Activated naive CD4-positive, alpha-beta T cell treated with Interleukin-2 at 50 U/mL for 16 hours (primary cell): Measurements from ENCODE around the gene CCDC78.

Source experiments
- DNase-seq: peaks from one replicate; pipeline ENCODE4 v3.0.0-alpha.2; 2020

Gene CCDC78

GRCh38 chr16:722835-723633 is 3.2 kb downstream of the CCDC78 start:
- no peak for DNase-seq

DNA sequence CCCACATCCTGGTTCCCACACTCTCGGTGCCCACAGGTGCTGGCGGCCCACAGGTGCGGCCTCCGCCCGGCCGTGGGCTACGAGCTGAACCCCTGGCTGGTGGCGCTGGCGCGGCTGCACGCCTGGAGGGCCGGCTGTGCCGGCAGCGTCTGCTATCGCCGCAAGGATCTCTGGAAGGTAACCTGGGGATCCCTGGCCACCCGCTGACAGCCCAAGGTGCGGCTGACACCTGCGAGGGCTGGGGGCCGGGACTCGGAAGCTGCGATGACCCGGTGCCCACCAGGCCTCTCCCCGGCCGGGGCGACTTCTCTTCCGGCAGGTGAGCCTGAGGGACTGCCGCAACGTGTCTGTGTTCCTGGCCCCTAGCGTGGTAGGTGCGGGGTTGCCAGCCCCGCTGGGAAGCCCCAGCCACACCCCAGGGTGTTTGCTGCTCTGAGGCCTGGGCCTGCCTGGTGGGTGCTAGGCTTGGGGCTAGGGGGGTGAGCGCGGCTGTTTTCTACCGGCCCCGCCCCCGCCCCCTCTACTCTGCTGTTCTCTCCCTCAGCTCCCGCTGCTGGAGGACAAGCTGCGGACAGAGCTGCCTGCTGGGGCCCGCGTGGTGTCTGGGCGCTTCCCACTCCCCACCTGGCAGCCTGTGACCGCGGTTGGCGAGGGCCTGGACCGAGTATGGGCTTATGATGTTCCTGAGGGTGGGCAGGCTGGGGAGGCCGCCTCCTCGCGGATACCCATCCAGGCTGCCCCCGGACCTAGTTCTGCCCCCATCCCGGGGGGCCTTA is 4.3 kb downstream of the CCDC78 start:
- DNase-seq: no peak

DNA sequence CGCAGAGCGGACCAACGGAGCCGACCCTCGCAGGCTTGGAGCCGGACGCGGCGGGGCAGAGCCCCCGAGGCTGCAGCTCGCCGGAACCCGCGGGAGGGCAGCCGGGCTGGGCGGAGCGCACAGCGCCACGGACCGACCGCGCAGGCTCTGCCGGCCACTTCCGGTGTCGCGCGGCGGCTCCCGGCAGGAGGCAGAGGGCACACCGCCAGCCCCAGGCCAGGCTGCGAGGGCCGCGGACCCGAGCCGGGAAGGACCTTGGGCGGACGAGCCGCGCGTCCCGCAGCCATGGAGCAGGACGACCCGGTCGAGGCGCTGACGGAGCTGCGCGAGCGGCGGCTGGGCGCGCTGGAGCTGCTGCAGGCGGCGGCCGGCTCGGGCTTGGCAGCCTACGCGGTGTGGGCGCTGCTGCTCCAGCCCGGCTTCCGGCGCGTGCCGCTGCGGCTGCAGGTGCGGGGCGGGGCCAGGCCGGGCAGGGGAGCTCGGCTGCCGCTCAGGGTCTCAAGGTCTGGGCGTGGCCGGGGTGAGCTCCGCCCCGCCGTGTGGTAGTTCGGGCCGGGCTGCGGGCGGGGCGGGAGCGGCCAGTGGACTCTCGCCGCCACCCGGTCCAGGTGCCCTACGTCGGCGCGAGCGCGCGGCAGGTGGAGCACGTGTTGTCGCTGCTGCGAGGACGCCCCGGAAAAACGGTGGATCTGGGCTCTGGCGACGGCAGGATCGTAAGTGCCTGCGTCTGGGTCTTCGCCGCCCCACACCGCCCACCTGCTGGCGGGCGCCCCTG is 5.1 kb downstream of the CCDC78 start, which contains the start of gene ANTKMT:
Gene ANTKMT, plus strand, starts transcription at position 157 of the 775 bp plus-strand sequence. Its CDS starts 129 bp downstream, at position 286.
- peak; percentile 72 for DNase-seq

- DNase-seq: peak; percentile 35
Measured at GRCh38 chr16:720447-720989, 5.7 kb downstream of the CCDC78 start.

DNA sequence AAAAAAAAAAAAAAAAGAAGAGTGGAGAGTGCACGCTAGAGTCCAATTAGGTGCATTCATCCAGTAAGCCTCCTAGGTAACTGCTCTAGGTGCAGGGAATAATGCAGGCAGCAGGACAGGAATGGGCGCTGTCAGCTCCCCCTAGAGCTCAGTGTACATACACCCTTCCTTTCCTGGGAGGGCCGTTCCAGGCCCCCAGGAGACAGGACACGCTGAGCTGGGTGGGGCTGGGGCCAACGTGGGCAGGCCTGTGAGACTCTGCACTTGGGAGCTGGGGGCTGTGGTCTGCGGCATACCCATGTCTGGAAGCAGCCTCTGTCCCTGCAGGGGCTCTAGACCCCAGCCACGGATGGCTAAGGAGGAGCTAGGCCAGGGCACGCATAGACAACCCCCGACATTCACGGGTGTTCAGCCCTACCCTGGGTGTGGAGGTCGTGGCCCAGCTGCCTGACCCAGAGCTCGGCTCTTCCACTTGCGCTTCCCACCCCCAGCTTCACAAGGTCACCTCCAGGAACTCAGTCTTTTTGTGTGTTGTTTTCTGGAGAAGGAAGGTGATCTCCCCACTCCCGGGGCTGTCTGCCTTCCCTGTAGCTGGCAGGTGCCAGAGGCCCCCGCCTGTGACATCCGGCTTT is 6.3 kb downstream of the CCDC78 start:
- DNase-seq: no peak

- DNase-seq: no peak
Measured at GRCh38 chr16:718922-719321, 7.3 kb downstream of the CCDC78 start.

DNA sequence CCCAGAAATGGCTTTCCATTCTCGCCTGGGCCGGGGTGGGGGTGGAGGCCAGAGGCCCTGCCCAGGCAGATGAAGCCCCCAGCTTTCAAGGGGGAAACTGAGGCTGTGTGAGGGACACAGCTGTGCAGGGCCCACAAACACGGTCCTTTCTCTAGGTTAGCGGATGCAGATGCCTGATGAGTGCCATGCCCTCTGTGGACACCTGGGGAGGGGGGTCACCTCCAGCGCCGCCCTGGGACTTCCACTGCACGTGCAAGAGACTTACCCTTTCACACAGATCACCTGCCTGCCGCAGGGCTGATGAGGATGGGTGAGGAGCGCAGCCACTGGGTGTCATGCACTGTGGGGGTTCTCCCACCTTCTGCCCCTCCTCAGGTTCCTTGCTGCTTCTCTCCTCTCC is 7.9 kb downstream of the CCDC78 start:
- DNase-seq: no peak

DNA sequence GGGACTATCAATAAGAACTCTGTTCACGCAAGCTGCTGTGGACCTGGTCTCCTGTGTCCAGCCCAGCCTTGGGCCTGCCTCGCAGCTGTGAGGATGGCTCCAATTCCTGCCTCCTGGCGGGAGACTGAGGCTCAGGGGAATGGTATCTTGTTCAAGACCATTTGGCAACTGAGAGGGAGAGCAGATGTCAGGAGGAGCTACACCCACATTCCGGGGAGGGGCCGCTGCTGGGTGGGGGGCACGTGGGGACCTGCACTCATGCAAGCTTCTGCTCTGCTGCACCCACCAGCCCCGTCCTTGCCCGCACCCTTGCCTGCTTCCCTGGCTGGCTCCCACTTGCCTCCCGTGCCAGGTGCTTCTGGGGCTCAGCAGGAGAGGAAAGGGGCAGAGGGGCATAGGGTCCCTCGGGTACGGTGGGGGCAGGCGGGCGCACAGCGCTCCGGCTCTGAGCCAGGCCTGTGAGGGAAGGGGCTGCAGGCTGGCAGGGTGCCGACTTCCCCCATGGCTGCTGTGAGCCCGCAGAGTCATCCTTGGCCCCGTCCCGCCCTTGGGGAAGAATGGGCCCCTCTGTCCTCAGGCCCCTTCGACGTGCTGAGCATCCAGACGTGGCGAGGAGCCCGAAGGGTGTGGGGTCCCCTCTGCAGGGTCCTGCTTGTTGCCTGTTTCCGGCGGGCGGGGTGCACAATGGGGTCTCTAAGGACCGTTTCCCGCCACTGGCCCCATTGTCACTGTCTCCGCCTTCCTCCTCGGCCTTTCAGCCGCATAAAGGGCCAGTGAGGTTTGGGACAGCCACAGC is 8.6 kb downstream of the CCDC78 start:
- DNase-seq: no peak

DNA sequence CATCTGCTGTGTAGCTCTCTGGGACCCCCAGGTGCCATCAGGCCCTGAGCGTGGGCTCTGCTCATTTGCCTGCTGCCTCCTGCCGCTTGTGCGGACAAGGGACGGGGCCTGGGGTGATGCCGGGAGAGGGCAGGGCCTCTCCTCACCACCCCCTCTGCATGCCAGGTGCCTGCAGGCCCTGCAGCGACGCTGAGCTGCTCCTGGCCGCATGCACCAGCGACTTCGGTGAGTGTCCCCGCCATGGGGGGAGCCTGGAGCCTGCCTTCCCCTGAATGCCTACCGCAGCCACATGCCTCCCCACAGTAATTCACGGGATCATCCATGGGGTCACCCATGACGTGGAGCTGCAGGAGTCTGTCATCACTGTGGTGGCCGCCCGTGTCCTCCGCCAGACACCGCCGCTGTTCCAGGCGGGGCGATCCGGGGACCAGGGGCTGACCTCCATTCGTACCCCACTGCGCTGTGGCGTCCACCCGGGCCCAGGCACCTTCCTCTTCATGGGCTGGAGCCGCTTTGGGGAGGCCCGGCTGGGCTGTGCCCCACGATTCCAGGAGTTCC is 9.4 kb downstream of the CCDC78 start:
- no peak for DNase-seq

- DNase-seq: no peak
Measured at GRCh38 chr16:716200-716568, 10.1 kb downstream of the CCDC78 start.

DNA sequence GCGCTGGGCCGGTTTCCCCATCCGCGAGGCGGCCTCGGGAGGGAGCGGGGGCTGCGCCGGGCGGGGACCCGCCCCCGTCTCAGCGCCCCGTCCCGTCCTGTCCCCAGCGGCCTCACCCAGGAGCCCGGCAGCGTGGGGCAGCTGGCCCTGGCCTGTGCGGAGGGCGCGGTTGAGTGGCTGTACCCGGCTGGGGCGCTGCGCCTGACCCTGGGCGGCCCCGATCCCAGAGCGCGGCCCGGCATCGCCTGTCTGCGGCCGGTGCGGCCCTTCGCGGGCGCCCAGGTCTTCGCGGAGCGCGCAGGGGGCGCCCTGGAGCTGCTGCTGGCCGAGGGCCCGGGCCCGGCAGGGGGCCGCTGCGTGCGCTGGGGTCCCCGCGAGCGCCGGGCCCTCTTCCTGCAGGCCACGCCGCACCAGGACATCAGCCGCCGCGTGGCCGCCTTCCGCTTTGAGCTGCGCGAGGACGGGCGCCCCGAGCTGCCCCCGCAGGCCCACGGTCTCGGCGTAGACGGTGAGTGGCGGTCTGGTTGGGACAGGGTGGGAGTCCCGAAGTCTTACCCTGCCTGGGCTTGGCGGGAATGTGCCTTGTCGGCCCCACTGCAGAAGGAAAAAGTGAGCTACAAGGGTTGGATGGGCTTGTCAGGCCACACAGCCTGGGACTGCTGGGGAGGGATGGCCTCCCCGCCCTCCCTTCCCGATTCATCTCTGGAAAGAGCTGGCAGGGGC is 10.6 kb downstream of the CCDC78 start:
- DNase-seq: no peak

DNA sequence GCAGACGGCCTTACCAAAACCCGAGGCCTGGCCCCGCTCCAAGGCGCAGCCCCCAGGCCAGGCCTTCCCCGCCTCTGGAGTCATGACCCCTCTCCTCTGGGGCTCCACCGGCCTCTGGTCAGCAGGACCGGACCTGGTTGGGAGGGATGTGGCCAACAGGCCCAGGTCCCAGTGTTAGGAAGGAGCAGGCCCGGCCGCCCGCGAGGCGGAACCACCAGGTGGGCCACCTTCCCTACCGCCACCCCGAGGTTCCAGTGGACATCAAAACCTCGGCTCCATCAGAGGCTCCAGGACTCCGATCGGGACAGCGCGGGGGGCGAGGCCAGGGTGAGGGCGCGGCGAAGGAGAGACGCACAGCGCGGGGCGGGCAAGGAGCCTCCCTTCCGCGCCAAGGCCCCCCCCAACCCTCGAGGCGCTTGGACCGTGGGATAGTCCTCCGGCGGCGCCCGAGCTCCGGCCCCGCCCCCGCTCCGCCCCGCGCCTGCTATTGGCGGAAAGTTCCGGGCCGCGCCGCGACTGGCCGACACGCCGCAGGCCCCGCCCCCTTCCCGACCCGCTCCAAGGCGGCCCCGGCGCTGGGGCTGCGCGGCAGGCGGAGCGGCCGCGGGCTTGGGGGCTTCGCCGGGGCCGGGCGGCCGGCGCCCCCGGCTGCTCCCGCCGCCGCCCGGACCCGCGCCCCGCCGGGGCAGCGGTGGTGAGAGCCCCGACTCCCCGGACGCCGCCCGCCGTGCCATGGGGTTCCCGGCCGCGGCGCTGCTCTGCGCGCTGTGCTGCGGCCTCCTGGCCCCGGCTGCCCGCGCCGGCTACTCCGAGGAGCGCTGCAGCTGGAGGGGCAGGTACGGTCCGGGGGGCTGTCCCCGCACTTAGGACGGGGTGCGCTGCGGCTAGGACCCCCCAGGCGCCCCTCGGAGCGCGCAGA is 11.4 kb downstream of the CCDC78 start, which contains the start of gene METRN:
Gene METRN, plus strand, starts transcription at position 561 of the 919 bp plus-strand sequence. Its CDS starts 172 bp downstream, at position 733.
- DNase-seq: peak; percentile 90

DNA sequence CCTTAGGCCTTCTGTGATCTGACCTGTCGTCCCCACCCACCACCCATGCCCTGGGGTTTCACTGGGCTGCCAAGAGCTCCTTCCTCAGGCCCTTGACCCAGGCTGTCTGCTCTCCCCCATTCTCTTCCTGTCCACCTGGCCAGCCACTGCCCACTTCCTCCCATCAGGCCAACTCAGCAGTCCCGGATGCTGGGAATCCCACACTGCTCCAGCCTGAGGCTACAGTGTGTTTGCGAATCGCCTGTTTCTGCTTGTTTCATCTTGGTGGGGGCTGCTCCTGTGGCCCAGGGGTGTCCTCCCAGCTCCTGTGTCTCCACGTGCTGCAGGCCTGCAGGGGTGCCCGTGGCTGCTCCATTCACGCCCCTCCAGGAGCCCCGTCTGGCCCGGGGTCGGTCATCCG is 12.2 kb downstream of the CCDC78 start:
- no peak for DNase-seq

DNA sequence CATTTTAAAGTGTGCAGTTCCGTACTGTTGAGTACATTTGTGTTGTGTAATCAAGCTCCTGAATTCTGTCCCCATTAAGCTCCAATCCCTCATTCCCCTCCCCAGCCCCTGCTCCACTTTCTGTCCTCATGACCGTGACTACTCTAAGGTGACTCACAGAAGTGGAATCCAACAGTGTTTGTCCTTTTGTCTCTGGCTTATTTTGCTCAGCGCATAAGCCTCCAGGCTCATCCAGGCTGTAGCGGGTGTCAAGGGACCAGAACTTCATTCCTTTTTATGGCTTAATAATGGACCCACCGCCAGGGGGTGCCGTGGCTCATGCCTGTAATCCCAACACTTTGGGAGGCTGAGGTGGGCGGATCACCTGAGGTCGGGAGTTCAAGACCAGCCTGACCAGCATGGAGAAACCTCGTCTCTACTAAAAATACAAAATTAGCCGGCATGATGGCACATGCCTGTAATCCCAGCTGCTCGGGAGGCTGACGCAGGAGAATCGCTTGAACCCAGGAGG is 13.4 kb downstream of the CCDC78 start:
- peak; percentile 50 for DNase-seq

- DNase-seq: peak; percentile 82
Measured at GRCh38 chr16:711548-712320, 14.5 kb downstream of the CCDC78 start.

GRCh38 chr16:711084-711483 is 15.2 kb downstream of the CCDC78 start:
- no peak for DNase-seq

DNA sequence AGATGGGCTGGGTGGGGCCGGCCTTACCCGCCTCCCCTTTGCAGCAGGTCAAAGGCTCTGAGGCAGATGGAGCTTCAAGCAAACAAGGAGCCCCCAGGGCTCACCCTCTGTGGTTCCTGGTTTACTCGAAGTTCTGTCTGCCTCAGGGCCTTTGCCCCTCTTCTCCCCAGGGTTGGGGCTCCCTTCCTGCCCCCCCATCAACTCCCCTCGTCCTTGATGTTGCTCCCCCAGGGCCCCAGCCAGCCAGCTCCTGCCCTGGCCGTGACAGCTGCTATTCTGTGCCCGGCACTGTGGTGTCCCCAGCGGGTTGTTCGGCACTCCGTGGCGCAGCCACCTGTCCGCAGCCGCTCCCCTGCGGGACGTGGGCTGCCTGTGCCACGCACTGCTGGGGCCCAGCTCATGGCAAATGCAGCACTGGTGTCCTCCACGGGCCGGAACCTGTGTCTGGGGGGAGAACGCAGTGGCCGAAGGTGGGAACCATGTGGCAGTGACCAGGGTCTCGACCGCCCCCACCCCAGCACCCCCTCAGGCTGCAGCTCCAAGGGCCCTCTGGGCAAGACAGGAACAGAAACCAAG is 15.7 kb downstream of the CCDC78 start:
- DNase-seq: no peak
